Heart left ventricle (tissue), 16 donors: ENCODE measurements around the gene CABP2. TPM values are rescaled to one million over a fixed set of nuclear protein-coding genes. Genes with fewer than 3 reads are reported as not detected.
"Not testable (repeated sequence)": the region's sequence is repeated elsewhere in the genome, so short reads cannot be mapped to it uniquely, and the experiment has no call there.

Experiments
- ATAC-seq, 4 donors: fragments of 200-7000 bp; cut with Tn5 transposase; one replicate each; pipeline ENCODE4 v1.9.1; 2020 to 2022; ENCODE audit warnings: moderate library complexity in 4 of 4, mild to moderate bottlenecking in 3 of 4, moderate number of reproducible peaks in 1 of 4
- DNase-seq, 5 donors: peaks; one replicate each; pipeline ENCODE4 v3.0.0-alpha.2; 2020
- H3K27ac ChIP-seq, 12 donors: fragments of 200-600 bp; sonication (generic) in 4 of 12; one replicate each; pipeline versions ENCODE4 v1.5.0 to v1.8.0; 2016 to 2022; ENCODE audit warnings: mild to moderate bottlenecking in 2 of 12
- H3K27me3 ChIP-seq, 9 donors: fragments of 200-600 bp; sonication (generic) in 2 of 9; one replicate each; pipeline versions ENCODE4 v1.5.1 to v1.8.0; 2016 to 2022; ENCODE audit warnings: mild to moderate bottlenecking in 3 of 9
- H3K36me3 ChIP-seq, 9 donors: fragments of 200-600 bp; sonication (generic) in 2 of 9; one replicate each; pipeline versions ENCODE4 v1.5.0 to v1.8.0; 2018 to 2022; ENCODE audit warnings: mild to moderate bottlenecking in 2 of 9
- H3K4me1 ChIP-seq, 12 donors: fragments of 200-600 bp; sonication (generic) in 4 of 12; one replicate each; pipeline versions ENCODE4 v1.5.0 to v1.8.0; 2016 to 2022; ENCODE audit warnings: mild to moderate bottlenecking in 3 of 12
- H3K4me3 ChIP-seq, 12 donors: fragments of 200-600 bp; sonication (generic) in 4 of 12; one replicate each; pipeline versions ENCODE4 v1.5.0 to v1.8.0; 2017 to 2022; ENCODE audit warnings: mild to moderate bottlenecking in 9 of 12, moderate library complexity in 4 of 12
- H3K9me3 ChIP-seq, 12 donors: fragments of 200-600 bp; sonication (generic) in 4 of 12; one replicate each; pipeline versions ENCODE4 v1.5.0 to v1.8.0; 2016 to 2022; ENCODE audit warnings: mild to moderate bottlenecking in 1 of 12
- CTCF ChIP-seq, 12 donors: fragments of 200-600 bp; sonication (generic) in 4 of 12; IDR thresholded peaks; one replicate each; pipeline versions ENCODE4 v1.5.0 to v1.8.0; 2018 to 2022; ENCODE audit warnings: antibody characterized with exemption in 12 of 12, mild to moderate bottlenecking in 5 of 12
- POLR2A ChIP-seq, 2 donors: fragments of 450-650 bp; IDR thresholded peaks; one replicate each; pipeline ENCODE4 v1.6.1; 2017; ENCODE audit warnings: antibody characterized with exemption in 2 of 2, mild to moderate bottlenecking in 2 of 2, moderate library complexity in 2 of 2
- WGBS, 4 donors: extraction: QIAGEN DNeasy Blood & Tissue Kit in 2 of 4; methylation state at CpG; one replicate each; pipeline versions ENCODE4 v1.1.5 to v1.1.7; 2013 to 2018; 5-methylcytosine and 5-hydroxymethylcytosine counted together
- intact Hi-C, 10 donors: fragments of 100-400 bp; cut with DNase I; formaldehyde crosslinking; loops; one replicate each; pipeline versions ENCODE4 v1.11.1 to v1.14.2; 2022
- polyA plus RNA-seq, 2 donors: library from polyadenylated mRNA; stranded (reverse); fragments of 200-250 nt; gene quantifications; one replicate each; pipeline ENCODE4 v1.2.3, GENCODE V29; 2013
- total RNA-seq, 9 donors: library from RNA; depleted of rRNA in 2 of 9; stranded (reverse); fragments of >200 nt in 2 of 9; fragmentation: NEBNext Ultra II Directional in 3 of 9; extraction: Animal tissue kit (Norgen Biotek cat#: 25700) in 3 of 9; gene quantifications; one replicate each; pipeline versions ENCODE4 v1.1.0 to v1.2.4, GENCODE V29; 2016 to 2023
- donor health status: ischemic (EF 13 %, LVEDD 7.1; RV severe dilation, severe dysfunction).
- donor health status: healthy with polysubstance abuse.
- donor health status: DM: no; HTN: yes; CAD: no.
- donor health status: DM: no; HTN: no; CAD: no.
- donor health status: ischemic (EF 25% LVEDD 6.9; RV normal size, moderate dysfunction).
- donor health status: ischemic (EF 25% LVEDD 5.7; RV mildly dilated, moderate dysfunction).
- donor health status: healthy.
- donor health status: DM: yes; HTN: yes; CAD: no.
- donor health status: ischemic (EF 35%, LVEDD 5.7; RV mildly dilated, moderate dysfunction).
- donor health status: nonischemic (EF 11% LVEDD 7.7; RV severe dilation, severe dysfunction).
- donor health status: DM: yes; HTN: yes; CAD: no.
- donor health status: PGD.
- donor health status: ischemic (EF 29% LVEDD 5.4; RV normal size, mild dysfunction).
- donor health status: nonischemic (EF 23%, LVEDD 6.1; RV moderate dilation, normal function).

The CABP2 gene
- total and polyA plus RNA-seq, 11 donors, result not detected

GRCh38 chr11:67514116-67514515 lies 9.1 kb downstream of the CABP2 start:
- Histone ChIP-seq H3K9me3 (no peaks in the 10 kb centered on the region), H3K27ac (no peak overlapping the region), H3K4me1 (peaks cover 0 to 2% (median under 1%) of the 10 kb centered on the region in 12 donors), H3K27me3 (peaks cover 0 to 7% (median 0%) of the 10 kb centered on the region in 9 donors), H3K36me3 (no peaks in the 10 kb centered on the region), H3K4me3 (no peak overlapping the region)
- no peak for ATAC-seq
- intact Hi-C loops, result no loop called here
- DNase-seq, result no peak
- TF ChIP-seq CTCF (IDR thresholded peaks at IDR 0.05), result no peak
- TF ChIP-seq POLR2A (IDR thresholded peaks at IDR 0.05), result no peak
- WGBS, 4 donors, result 75 to 83% (median 81%) methylated on average over 7 of the region's 7 CpGs

- DNase-seq, H3K36me3 ChIP-seq, H3K4me3 ChIP-seq, H3K27me3 ChIP-seq, H3K27ac ChIP-seq, ATAC-seq, H3K9me3 ChIP-seq, intact Hi-C loops: not testable (repeated sequence)
- peaks cover 4 to 24% (median 17%) of the 10 kb centered on the region in 12 donors for H3K4me1 ChIP-seq
- WGBS, 4 donors, result 85 to 91% (median 88%) methylated on average over 4 of the region's 4 CpGs
Observed at GRCh38 chr11:67511558-67511957, 11.7 kb downstream of the CABP2 start.

- Histone ChIP-seq H3K27ac (no peak overlapping the region), H3K4me3 (no peak overlapping the region), H3K27me3 (peaks cover 0 to 7% (median 0%) of the 10 kb centered on the region in 9 donors), H3K36me3 (peaks cover 0 to 11% (median 4%) of the 10 kb centered on the region in 9 donors), H3K4me1 (peaks cover 6 to 37% (median 29%) of the 10 kb centered on the region in 12 donors), H3K9me3 (no peaks in the 10 kb centered on the region)
- ATAC-seq, result no peak
- 52 to 61% (median 55%) methylated on average over 3 of the region's 3 CpGs for WGBS, 4 donors
- DNase-seq, result no peak
- intact Hi-C loops, result no loop called here
- no peak for TF ChIP-seq POLR2A (IDR thresholded peaks at IDR 0.05)
- no peak for TF ChIP-seq CTCF (IDR thresholded peaks at IDR 0.05)
Observed at GRCh38 chr11:67510023-67510345, 13.3 kb downstream of the CABP2 start.

- TF ChIP-seq CTCF (IDR thresholded peaks at IDR 0.05) (peak in 1 of 12 donors; percentile 8), POLR2A (IDR thresholded peaks at IDR 0.05) (no peak)
- intact Hi-C loops, result loop anchor here in 9 of 10 donors (1.0 to 5.0 kb wide), 12 partner anchors 36 to 156 kb away; partner anchors contain the start of genes RAD9A (in 3 of the 9), RPS6KB2 (in 2 of the 9), TMEM134 (in 2 of the 9) and GSTP1 (in 1 of the 9)
- Histone ChIP-seq H3K9me3 (no peaks in the 10 kb centered on the region), H3K27me3 (peaks cover 0 to 7% (median 0%) of the 10 kb centered on the region in 9 donors), H3K36me3 (peaks cover 0 to 11% (median 4%) of the 10 kb centered on the region in 9 donors), H3K4me1 (peaks cover 10 to 49% (median 33%) of the 10 kb centered on the region in 12 donors), H3K27ac (peak overlapping the region; percentile 96 to 100 (median 98)), H3K4me3 (peak overlapping the region; percentile 61 to 95 (median 77))
- WGBS, 4 donors, result 1 to 2% (median 1%) methylated on average over 14 to 57 of the region's 57 CpGs
- DNase-seq, result peak; percentile 98 to 100 (median 99)
- ATAC-seq, result peak; percentile 49 to 60 (median 54)
Observed at GRCh38 chr11:67508486-67509121, 14.6 kb downstream of the CABP2 start.
